Large intestine (tissue), 3 donors: Measurements from ENCODE around the gene ARSD. TPM values are rescaled to one million over a fixed set of nuclear protein-coding genes. Genes with fewer than 3 reads are reported as not detected.

Experiments used
- DNase-seq, 2 donors: peaks; one replicate each; pipeline versions ENCODE4 v3.0.0 to v3.0.0-alpha.2; 2013
- H3K27ac ChIP-seq: one replicate; pipeline ENCODE4 v1.5.1; 2013; ENCODE audit warnings: low read length
- H3K27me3 ChIP-seq: 2 replicates; pipeline ENCODE4 v1.6.1; 2013; ENCODE audit warnings: low read length; ENCODE audit not compliant: control insufficient read depth, insufficient read depth
- H3K36me3 ChIP-seq: 2 replicates; pipeline ENCODE4 v1.6.1; 2013; ENCODE audit warnings: low read length; ENCODE audit not compliant: control insufficient read depth, insufficient read depth
- H3K4me1 ChIP-seq: one replicate; pipeline ENCODE4 v1.6.1; 2013; ENCODE audit warnings: low read length; ENCODE audit not compliant: control insufficient read depth, insufficient read depth
- H3K4me3 ChIP-seq: one replicate; pipeline ENCODE4 v1.5.1; 2013; ENCODE audit warnings: low read length
- H3K9me3 ChIP-seq: one replicate; pipeline ENCODE4 v1.6.1; 2013; ENCODE audit warnings: mild to moderate bottlenecking, low read depth, low read length, moderate library complexity; ENCODE audit not compliant: control insufficient read depth
- WGBS: methylation state at CpG from one replicate; pipeline ENCODE4 v1.1.5; 2013; ENCODE audit warnings: low lambda C conversion rate; ENCODE audit not compliant: insufficient coverage; 5-methylcytosine and 5-hydroxymethylcytosine counted together
- polyA plus RNA-seq: library from polyadenylated mRNA; unstranded; fragments of 120-200 nt; gene quantifications from one replicate; pipeline ENCODE4 v1.2.1, GENCODE V29; 2013

ARSD gene
- polyA plus RNA-seq, 1 donor = 34.1 TPM

GRCh38 chrX:2875798-2876399 is 53.2 kb downstream of the ARSD start:
- no peaks in the 10 kb centered on the region for H3K27me3 ChIP-seq
- no peaks in the 10 kb centered on the region for H3K36me3 ChIP-seq
- 100% methylated on average over 3 of the region's 6 CpGs for WGBS

DNA sequence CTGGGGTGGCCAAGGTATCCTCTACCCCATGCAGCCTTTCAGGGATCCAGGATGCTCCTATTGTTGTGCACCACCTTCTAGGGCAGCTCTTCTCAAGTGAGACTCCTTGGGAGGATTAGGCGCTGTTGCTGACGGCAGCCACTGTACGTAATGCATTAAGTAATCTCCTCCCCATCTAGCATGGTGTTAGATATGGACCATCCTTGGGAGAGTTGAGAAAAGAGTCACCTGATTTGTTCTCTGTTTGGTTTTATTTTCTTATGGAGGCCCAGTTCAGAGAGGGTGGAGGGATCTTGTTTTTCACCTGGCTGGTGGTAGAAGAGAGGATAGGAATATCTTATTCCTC is 54.0 kb downstream of the ARSD start:
- Histone ChIP-seq H3K27ac (no peak overlapping the region), H3K36me3 (no peaks in the 10 kb centered on the region), H3K4me3 (no peak overlapping the region), H3K4me1 (no peaks in the 10 kb centered on the region), H3K9me3 (no peaks in the 10 kb centered on the region), H3K27me3 (no peaks in the 10 kb centered on the region)
- no peak for DNase-seq
- WGBS = no CpG with 5 or more reads among the region's 3 CpGs

More at GRCh38 chrX:2875798-2876399, 53.2 kb downstream of the ARSD start:
- Histone ChIP-seq H3K4me3 (no peak overlapping the region), H3K4me1 (no peaks in the 10 kb centered on the region), H3K27ac (no peak overlapping the region), H3K9me3 (no peaks in the 10 kb centered on the region)
- no peak for DNase-seq

DNA sequence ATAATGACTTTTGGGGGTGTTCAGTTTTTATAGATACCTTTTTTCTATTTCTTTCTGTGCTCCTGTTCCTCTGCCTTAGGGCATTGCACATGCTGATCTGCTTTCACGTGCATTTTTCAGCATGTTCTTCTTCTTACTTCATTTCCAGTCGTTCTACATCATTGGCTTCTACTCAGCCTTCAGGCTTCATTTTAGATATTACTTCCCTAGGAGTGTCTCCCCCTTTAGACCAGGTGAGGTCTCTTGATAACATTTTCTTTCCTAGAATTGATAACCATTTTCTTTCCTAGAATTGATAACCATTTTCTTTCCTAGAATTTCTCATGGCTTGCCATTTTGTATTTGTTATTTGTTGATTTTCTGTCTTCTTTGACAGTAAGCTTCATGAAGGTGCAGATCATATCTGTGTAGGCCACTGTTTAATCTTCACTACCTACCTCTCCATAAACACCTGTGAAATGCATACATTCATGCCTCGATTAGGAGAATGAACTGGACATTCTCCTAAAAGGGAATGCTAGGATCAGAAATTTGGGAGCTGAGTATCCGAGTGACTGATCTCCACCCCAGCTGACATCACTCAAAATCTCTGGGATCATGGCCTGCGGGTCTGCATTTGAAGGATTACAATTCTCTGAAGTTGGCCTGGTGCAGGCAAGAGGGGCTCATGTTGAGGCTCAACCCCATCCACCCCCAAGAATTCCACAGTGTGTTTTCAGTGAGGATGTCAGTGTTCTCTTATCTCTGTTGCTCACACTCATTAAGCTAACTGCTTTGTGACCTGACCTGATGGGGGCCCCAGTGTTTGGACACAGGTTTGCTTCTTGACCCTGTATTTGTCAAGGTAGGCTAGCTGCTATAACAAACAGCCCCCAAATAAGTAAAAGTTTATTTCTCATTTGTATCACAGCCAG is 54.7 kb downstream of the ARSD start:
- DNase-seq = no peak
- Histone ChIP-seq H3K27ac (no peak overlapping the region), H3K4me1 (no peaks in the 10 kb centered on the region), H3K36me3 (no peaks in the 10 kb centered on the region), H3K27me3 (no peaks in the 10 kb centered on the region), H3K9me3 (no peaks in the 10 kb centered on the region), H3K4me3 (no peak overlapping the region)
- no CpG with 5 or more reads among the region's 5 CpGs for WGBS

GRCh38 chrX:2872671-2873277 is 56.4 kb downstream of the ARSD start:
- H3K4me3 ChIP-seq = no peak overlapping the region
- no peak for DNase-seq
- H3K27me3 ChIP-seq = no peaks in the 10 kb centered on the region
- no peaks in the 10 kb centered on the region for H3K9me3 ChIP-seq
- H3K27ac ChIP-seq = no peak overlapping the region
- no peaks in the 10 kb centered on the region for H3K36me3 ChIP-seq
- no CpG with 5 or more reads among the region's 7 CpGs for WGBS
- no peaks in the 10 kb centered on the region for H3K4me1 ChIP-seq

- H3K27ac ChIP-seq = no peak overlapping the region
- H3K9me3 ChIP-seq = no peaks in the 10 kb centered on the region
- no peak for DNase-seq
- no peak overlapping the region for H3K4me3 ChIP-seq
- no CpG with 5 or more reads among the region's 2 CpGs for WGBS
- no peaks in the 10 kb centered on the region for H3K4me1 ChIP-seq
- no peaks in the 10 kb centered on the region for H3K36me3 ChIP-seq
- no peaks in the 10 kb centered on the region for H3K27me3 ChIP-seq
These were observed 57.3 kb downstream of the ARSD start for GRCh38 chrX:2871831-2872230.

DNA sequence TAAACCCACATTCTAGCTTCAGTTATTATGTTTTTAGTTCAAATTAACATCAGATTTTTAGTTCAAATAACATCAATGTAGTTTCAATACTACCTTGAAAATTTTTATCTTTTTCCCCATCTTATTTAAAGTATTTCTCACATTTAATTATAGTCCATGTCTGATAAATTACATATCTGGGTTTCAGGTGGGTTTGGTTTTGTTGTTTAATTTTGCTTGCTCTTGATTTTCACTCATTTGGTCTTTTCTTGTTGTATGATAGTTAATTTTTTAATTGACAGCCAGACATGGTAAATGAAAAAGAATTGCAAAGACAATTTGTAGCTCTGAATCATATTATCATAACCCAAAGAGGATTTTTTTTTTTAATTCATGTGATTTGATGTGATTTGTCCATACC is 58.5 kb downstream of the ARSD start:
- no peaks in the 10 kb centered on the region for H3K4me1 ChIP-seq
- no peak overlapping the region for H3K27ac ChIP-seq
- H3K4me3 ChIP-seq = no peak overlapping the region
- H3K9me3 ChIP-seq = no peaks in the 10 kb centered on the region
- no peak for DNase-seq
- no peaks in the 10 kb centered on the region for H3K27me3 ChIP-seq
- H3K36me3 ChIP-seq = no peaks in the 10 kb centered on the region

GRCh38 chrX:2867206-2867605 is 61.9 kb downstream of the ARSD start:
- no peak overlapping the region for H3K4me3 ChIP-seq
- DNase-seq = no peak
- no peaks in the 10 kb centered on the region for H3K4me1 ChIP-seq
- no CpG with 5 or more reads among the region's 7 CpGs for WGBS
- no peaks in the 10 kb centered on the region for H3K36me3 ChIP-seq
- H3K27ac ChIP-seq = no peak overlapping the region
- no peaks in the 10 kb centered on the region for H3K9me3 ChIP-seq
- no peaks in the 10 kb centered on the region for H3K27me3 ChIP-seq

- no peak overlapping the region for H3K27ac ChIP-seq
- WGBS = no CpG with 5 or more reads among the region's 6 CpGs
- DNase-seq = no peak
These were observed 65.5 kb downstream of the ARSD start for GRCh38 chrX:2863646-2864045.

GRCh38 chrX:2862404-2862803 is 66.7 kb downstream of the ARSD start:
- Histone ChIP-seq H3K4me3 (no peak overlapping the region), H3K9me3 (no peaks in the 10 kb centered on the region), H3K27ac (no peak overlapping the region), H3K36me3 (peaks cover 6% of the 10 kb centered on the region), H3K27me3 (no peaks in the 10 kb centered on the region), H3K4me1 (no peaks in the 10 kb centered on the region)
- no CpG with 5 or more reads among the region's 9 CpGs for WGBS
- DNase-seq = no peak

More at GRCh38 chrX:2863646-2864045, 65.5 kb downstream of the ARSD start:
- Histone ChIP-seq H3K27me3 (no peaks in the 10 kb centered on the region), H3K36me3 (peaks cover 6% of the 10 kb centered on the region), H3K9me3 (no peaks in the 10 kb centered on the region), H3K4me3 (no peak overlapping the region), H3K4me1 (no peaks in the 10 kb centered on the region)

DNA sequence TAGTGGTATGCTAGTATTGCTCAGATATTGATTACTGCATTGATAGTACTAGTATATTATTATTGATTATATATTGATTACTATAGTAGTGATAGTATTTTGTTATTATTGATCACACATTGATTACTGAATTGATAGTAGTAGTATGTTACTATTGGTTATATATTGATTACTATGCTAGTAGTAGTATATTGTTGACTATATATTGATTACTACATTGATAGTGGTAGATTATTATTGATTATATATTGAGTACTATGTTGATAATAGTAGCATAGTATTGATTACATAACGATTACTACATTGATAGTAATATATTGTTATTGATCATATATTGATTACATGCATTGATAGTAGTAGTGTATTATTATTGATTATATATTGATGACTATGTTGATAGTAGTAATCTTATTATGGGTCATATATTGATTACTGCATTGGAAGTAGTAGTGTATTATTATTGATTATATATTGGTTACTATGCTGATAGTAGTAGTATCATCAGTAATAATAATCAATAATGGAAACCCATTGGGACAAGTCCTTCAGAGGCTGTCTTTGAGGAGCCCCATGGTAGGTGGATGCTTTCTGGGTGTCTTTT is 69.8 kb downstream of the ARSD start:
- H3K4me3 ChIP-seq = no peak overlapping the region
- H3K27ac ChIP-seq = no peak overlapping the region
- H3K27me3 ChIP-seq = no peaks in the 10 kb centered on the region
- no peak for DNase-seq
- H3K4me1 ChIP-seq = no peaks in the 10 kb centered on the region
- H3K9me3 ChIP-seq = no peaks in the 10 kb centered on the region
- WGBS = no CpG with 5 or more reads among the region's 1 CpG
- peaks cover 6% of the 10 kb centered on the region for H3K36me3 ChIP-seq
